HCT116 (cell line): ENCODE measurements around the gene TMC6. TPM values are rescaled to one million over a fixed set of nuclear protein-coding genes. Genes with fewer than 3 reads are reported as not detected.

Source experiments
- ATAC-seq: fragments of 200-7000 bp; cut with Tn5 transposase; 2 replicates; pipeline ENCODE4 v1.9.1; 2020; ENCODE audit warnings: mild to moderate bottlenecking, moderate library complexity
- BruUV-seq: library from RNA; stranded (reverse); fragments of 400-500 nt; replicated peaks from 2 replicates; lab custom pipeline; 2021; lab: Mats Ljungman, UMichigan
- CTCF ChIA-PET: fragments of 300-600 bp; sonication (Branson Sonifier 250); formaldehyde crosslinking; loops from one replicate; lab custom pipeline; 2021; ENCODE audit warnings: antibody characterized with exemption; lab: Charles Lee
- POLR2A ChIA-PET: fragments of 300-600, 350-600 bp; sonication (Branson Sonifier 250); formaldehyde crosslinking; loops from one replicate; lab custom pipeline; 2021; ENCODE audit warnings: antibody characterized with exemption; lab: Charles Lee
- RAD21 ChIA-PET, 2 experiments: fragments of 300-600 bp; sonication (Branson Sonifier 250); formaldehyde crosslinking; loops; one replicate each; lab custom pipeline; 2023; ENCODE audit warnings: low total read pairs in 2 of 2; ENCODE audit not compliant: uncharacterized antibody in 2 of 2, unreplicated experiment in 2 of 2, low non-redundant PET in 1 of 2; lab: Charles Lee
- DNase-seq: peaks from one replicate; pipeline ENCODE4 v3.0.0-alpha.2; 2010; ENCODE audit warnings: low read depth, low spot score
- H2AFZ ChIP-seq: fragments of 200-600 bp; shearing (Covaris generic), sonication (generic); 2 replicates; pipeline ENCODE4 v1.6.1; 2017; ENCODE audit warnings: low read depth, mixed run types, mixed read lengths, antibody characterized with exemption, low read length; ENCODE audit not compliant: poor library complexity, severe bottlenecking
- H3K27ac ChIP-seq: 2 replicates; pipeline ENCODE4 v1.5.1; 2012; ENCODE audit warnings: low read depth, low read length
- H3K27me3 ChIP-seq: fragments of 200-600 bp; sonication (generic); 2 replicates; pipeline ENCODE4 v1.6.1; 2016; ENCODE audit warnings: mixed run types, low read length, mixed read lengths; ENCODE audit not compliant: insufficient read depth
- H3K36me3 ChIP-seq, 2 experiments: fragments of 200-500 bp in 1 of 2; fragments of 200-600 bp in 1 of 2; sonication (Bioruptor generic) in 1 of 2; sonication (generic) in 1 of 2; 2 replicates each; pipeline versions ENCODE4 v1.5.1 to v1.6.1; 2014 to 2016; ENCODE audit warnings: low read length in 2 of 2, inconsistent platforms in 1 of 2, mixed read lengths in 1 of 2, mixed run types in 1 of 2; ENCODE audit not compliant: insufficient read depth in 2 of 2, control insufficient read depth in 1 of 2
- H3K4me1 ChIP-seq, 2 experiments: fragments of 200-600 bp in 1 of 2; sonication (generic) in 1 of 2; 2 replicates each; pipeline versions ENCODE4 v1.5.1 to v1.6.1; 2012 to 2017; ENCODE audit warnings: low read length in 2 of 2, inconsistent platforms in 1 of 2, mild to moderate bottlenecking in 1 of 2, mixed read lengths in 1 of 2, mixed run types in 1 of 2, moderate library complexity in 1 of 2; ENCODE audit not compliant: insufficient read depth in 2 of 2, control insufficient read depth in 1 of 2
- H3K4me2 ChIP-seq: fragments of 200-600 bp; sonication (generic); 2 replicates; pipeline ENCODE4 v1.6.1; 2017; ENCODE audit warnings: mixed run types, low read length, mixed read lengths
- H3K4me3 ChIP-seq, 2 experiments: fragments of 200-600 bp in 1 of 2; sonication (generic) in 1 of 2; replicated peaks in 1 of 2; 2 replicates each; pipeline ENCODE4 v1.5.1; 2011 to 2016; ENCODE audit warnings: low read length in 2 of 2, control low read depth in 1 of 2, low read depth in 1 of 2, mild to moderate bottlenecking in 1 of 2, mixed read lengths in 1 of 2, mixed run types in 1 of 2
- H3K79me2 ChIP-seq: fragments of 200-600 bp; sonication (generic); 2 replicates; pipeline ENCODE4 v1.6.1; 2017; ENCODE audit warnings: mild to moderate bottlenecking, mixed run types, low read length, moderate library complexity, mixed read lengths; ENCODE audit not compliant: insufficient read depth
- H3K9ac ChIP-seq: fragments of 200-600 bp; sonication (generic); 2 replicates; pipeline ENCODE4 v1.6.1; 2016; ENCODE audit warnings: low read length, mixed read lengths
- H3K9me2 ChIP-seq: fragments of 200-600 bp; sonication (generic), shearing (Covaris generic); 2 replicates; pipeline ENCODE4 v1.6.1; 2017; ENCODE audit warnings: mixed run types, mild to moderate bottlenecking, moderate library complexity; ENCODE audit not compliant: insufficient read depth
- H3K9me3 ChIP-seq, 2 experiments: fragments of 200-500 bp in 1 of 2; fragments of 200-600 bp in 1 of 2; sonication (Bioruptor generic) in 1 of 2; sonication (generic) in 1 of 2; 2 replicates each; pipeline ENCODE4 v1.6.1; 2014 to 2017; ENCODE audit warnings: low read length in 2 of 2, mixed read lengths in 2 of 2, inconsistent platforms in 1 of 2, low read depth in 1 of 2, mild to moderate bottlenecking in 1 of 2, mixed run types in 1 of 2, moderate library complexity in 1 of 2; ENCODE audit not compliant: control insufficient read depth in 1 of 2, insufficient read depth in 1 of 2
- H4K20me1 ChIP-seq: fragments of 200-600 bp; sonication (generic), shearing (Covaris generic); 2 replicates; pipeline ENCODE4 v1.6.1; 2017; ENCODE audit warnings: mixed run types, mild to moderate bottlenecking, moderate library complexity; ENCODE audit not compliant: insufficient read depth
- EGR1 ChIP-seq: IDR thresholded peaks from 2 replicates; pipeline ENCODE4 v1.6.1; 2012; ENCODE audit warnings: low read depth
- EZH2phosphoT487 ChIP-seq: fragments of 200-600 bp; IDR thresholded peaks from 2 replicates; pipeline ENCODE4 v1.6.1; 2018; ENCODE audit warnings: antibody characterized with exemption, borderline replicate concordance
- FOSL1 ChIP-seq: IDR thresholded peaks from 2 replicates; pipeline ENCODE4 v1.6.1; 2012; ENCODE audit warnings: low read depth
- POLR2A ChIP-seq: IDR thresholded peaks from 2 replicates; pipeline ENCODE4 v1.7.0; 2011; ENCODE audit warnings: borderline replicate concordance; ENCODE audit not compliant: insufficient read depth, insufficient read length; ENCODE audit errors: extremely low read depth
- RAD21 ChIP-seq: IDR thresholded peaks from 2 replicates; pipeline ENCODE4 v1.6.1; 2012; ENCODE audit warnings: low read depth, mild to moderate bottlenecking
- YY1 ChIP-seq: IDR thresholded peaks from 2 replicates; pipeline ENCODE4 v1.6.1; 2011; ENCODE audit warnings: low read length, low read depth, moderate library complexity, mild to moderate bottlenecking; ENCODE audit not compliant: insufficient replicate concordance; ENCODE audit errors: extremely low read depth
- intact Hi-C: fragments of 100-400 bp; cut with micrococcal nuclease; formaldehyde crosslinking; loops from 2 replicates; pipeline ENCODE4 v1.10.0; 2022
- total RNA-seq: library from RNA; stranded (reverse); gene quantifications from one replicate; pipeline ENCODE4 v1.2.1, GENCODE V29; 2021; ENCODE audit not compliant: unreplicated experiment
- TF ChIP-seq, protein P1 (sequence below): IDR thresholded peaks from 2 replicates; pipeline ENCODE4 v1.6.1; 2012; ENCODE audit warnings: low read depth

TMC6 gene
- total RNA-seq, 1 experiment from 2014 or later = 142 TPM

DNA sequence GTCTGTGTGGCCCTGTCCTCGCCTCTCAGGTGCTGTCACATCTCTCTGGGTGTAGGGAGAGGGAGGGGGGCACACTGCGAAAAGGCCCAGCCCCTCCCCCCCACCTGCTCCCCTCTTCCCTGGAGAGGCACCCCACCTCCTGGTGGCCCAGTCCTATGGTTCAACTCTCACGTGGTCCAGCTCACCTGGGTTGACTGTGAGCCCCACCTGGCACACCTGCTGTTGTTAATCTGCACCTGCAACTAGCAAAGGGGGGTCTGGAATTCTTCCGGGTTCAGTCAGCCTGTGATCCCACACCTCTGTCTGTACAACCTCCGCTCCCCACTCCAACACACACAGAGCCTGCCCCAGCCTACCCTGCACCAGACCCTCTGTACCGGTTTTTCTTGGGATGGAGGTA is 37.9 kb upstream of the TMC6 start:
- no TSS peak for BruUV-seq
- intact Hi-C loops = loop anchor here (5.0 kb wide), 1 partner anchor 811 kb away; the partner anchor contains the start of gene LGALS3BP
- no peak for DNase-seq
- peaks cover 27% of the 10 kb centered on the region for H3K79me2 ChIP-seq
- H3K9me3 ChIP-seq = no peaks in the 10 kb centered on the region
- peaks cover 5% of the 10 kb centered on the region; the same call in 1 of the 2 replicates for H4K20me1 ChIP-seq
- ChIA-PET POLR2A (interaction anchor here (1.6 kb wide), 1 partner anchor 20 kb away, joined by 3 read pairs; the partner anchor contains the start of genes AFMID and TK1), RAD21 (no interaction called here), CTCF (interaction anchor here (1.6 kb wide), 1 partner anchor 85 kb away, joined by 4 read pairs; no protein-coding TSS in a partner anchor)
- no peak overlapping the region for H2AFZ ChIP-seq
- H3K9me2 ChIP-seq = no peaks in the 10 kb centered on the region
- H3K27ac ChIP-seq = no peak overlapping the region
- H3K27me3 ChIP-seq = no peaks in the 10 kb centered on the region
- no peak overlapping the region for H3K9ac ChIP-seq
- no peak overlapping the region for H3K4me3 ChIP-seq
- peaks cover 22 to 41% of the 10 kb centered on the region in 2 experiments; a peak in 3 of 4 replicates for H3K4me1 ChIP-seq
- ATAC-seq = no peak
- peaks cover 4 to 6% of the 10 kb centered on the region in 2 experiments; a peak in 3 of 4 replicates for H3K36me3 ChIP-seq
- TF ChIP-seq EGR1 (no peak), RAD21 (no peak; the same call in 1 of the 2 replicates), YY1 (no peak), FOSL1 (no peak), POLR2A (no peak), EZH2phosphoT487 (no peak)
- TF ChIP-seq, protein P1, sequence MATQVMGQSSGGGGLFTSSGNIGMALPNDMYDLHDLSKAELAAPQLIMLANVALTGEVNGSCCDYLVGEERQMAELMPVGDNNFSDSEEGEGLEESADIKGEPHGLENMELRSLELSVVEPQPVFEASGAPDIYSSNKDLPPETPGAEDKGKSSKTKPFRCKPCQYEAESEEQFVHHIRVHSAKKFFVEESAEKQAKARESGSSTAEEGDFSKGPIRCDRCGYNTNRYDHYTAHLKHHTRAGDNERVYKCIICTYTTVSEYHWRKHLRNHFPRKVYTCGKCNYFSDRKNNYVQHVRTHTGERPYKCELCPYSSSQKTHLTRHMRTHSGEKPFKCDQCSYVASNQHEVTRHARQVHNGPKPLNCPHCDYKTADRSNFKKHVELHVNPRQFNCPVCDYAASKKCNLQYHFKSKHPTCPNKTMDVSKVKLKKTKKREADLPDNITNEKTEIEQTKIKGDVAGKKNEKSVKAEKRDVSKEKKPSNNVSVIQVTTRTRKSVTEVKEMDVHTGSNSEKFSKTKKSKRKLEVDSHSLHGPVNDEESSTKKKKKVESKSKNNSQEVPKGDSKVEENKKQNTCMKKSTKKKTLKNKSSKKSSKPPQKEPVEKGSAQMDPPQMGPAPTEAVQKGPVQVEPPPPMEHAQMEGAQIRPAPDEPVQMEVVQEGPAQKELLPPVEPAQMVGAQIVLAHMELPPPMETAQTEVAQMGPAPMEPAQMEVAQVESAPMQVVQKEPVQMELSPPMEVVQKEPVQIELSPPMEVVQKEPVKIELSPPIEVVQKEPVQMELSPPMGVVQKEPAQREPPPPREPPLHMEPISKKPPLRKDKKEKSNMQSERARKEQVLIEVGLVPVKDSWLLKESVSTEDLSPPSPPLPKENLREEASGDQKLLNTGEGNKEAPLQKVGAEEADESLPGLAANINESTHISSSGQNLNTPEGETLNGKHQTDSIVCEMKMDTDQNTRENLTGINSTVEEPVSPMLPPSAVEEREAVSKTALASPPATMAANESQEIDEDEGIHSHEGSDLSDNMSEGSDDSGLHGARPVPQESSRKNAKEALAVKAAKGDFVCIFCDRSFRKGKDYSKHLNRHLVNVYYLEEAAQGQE = no peak
- H3K4me2 ChIP-seq = no peak overlapping the region
